GM21423 (cell line): Measurements from ENCODE around the gene E2F3.

Experiments
- ATAC-seq: cut with Tn5 transposase; IDR thresholded peaks from one replicate; pipeline ENCODE4 v1.9.1; 2021; ENCODE audit warnings: mild to moderate bottlenecking, moderate library complexity; ENCODE audit not compliant: unreplicated experiment

The E2F3 gene

DNA sequence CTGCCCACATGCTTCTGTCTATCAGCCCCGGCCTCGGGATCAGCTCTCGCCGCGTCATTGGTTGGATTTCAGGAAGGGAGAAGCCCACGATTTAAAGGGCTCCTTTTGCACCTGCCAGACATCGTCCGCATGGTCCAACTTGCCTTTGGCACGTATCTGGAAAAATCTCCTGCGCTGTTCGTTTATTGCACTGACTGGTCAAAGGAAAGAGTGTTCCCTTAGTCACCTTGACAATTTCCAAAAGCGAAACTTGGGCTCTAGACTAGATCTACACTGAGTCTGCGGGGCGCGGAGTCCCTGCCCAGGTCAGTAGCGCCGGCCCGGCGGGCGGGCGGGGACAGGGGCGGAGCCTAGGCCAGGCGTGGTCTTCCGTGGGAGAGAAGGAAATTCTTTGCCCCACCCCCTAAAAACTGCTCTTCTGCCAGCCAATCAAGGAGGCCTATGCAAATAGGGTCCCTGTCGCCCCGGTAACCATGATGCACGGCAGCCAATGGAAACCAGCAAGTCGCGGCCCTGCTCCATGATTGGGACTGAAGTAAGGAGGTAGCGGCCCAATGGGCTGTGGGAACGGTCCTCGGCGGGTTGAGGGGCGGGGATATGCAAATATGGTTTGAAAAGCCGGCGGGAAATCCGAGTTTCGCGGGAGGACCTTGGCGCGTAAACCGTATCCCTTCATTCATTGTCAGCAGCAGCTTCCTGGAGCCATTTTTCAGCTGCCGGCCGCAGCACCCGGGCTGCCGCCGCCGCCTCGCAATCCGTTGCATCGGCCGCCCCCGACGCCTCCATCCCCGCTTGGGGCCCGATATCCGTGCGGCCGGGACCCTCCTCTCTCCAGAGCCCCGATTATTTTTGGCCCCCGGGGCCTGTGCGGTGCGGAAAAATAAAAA is at the start of gene E2F3:
Gene E2F3 (plus strand): TSS at position 675 of the 887 bp plus-strand sequence. CDS start 354 bp downstream, outside the sequence.
- peak; percentile 83 for ATAC-seq

DNA sequence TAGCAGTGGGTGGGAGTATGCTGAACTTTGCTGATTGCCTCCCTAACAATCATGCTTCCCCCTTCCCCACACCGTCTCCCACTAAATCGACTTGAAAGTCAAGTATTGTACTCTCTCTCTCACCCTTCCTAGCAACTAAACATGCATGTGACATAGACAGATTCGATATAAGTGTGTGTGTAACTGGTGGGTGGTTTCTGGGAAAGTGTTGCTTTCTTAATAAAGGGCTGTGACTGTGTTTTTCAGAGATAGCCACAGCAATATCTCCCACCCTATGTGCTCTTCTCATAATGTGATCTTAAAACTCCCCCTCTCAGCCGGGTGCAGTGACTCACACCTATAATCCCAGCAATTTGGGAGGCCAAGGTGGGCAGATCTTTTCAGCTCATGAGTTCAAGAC is 49.3 kb upstream of the E2F3 start:
- ATAC-seq, result no peak

DNA sequence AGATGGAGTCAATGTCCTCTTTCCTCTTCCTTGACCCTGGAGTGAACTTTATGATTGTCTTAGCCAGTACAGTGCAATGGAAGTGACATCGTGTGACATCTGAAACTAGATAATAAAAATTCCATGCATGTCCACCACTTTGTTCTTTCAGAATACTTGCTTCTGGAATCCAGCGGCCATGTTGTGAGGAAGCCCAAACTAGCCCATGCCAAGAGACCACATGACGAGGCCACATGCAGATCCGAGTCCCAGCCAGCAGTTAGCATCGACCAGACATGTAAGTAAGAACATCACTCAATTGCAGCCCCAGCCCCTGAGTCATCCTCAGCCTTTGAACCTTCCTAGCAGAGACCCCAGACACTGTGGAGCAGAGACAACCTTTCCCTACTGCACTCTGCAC is 48.5 kb upstream of the E2F3 start:
- ATAC-seq, result no peak

DNA sequence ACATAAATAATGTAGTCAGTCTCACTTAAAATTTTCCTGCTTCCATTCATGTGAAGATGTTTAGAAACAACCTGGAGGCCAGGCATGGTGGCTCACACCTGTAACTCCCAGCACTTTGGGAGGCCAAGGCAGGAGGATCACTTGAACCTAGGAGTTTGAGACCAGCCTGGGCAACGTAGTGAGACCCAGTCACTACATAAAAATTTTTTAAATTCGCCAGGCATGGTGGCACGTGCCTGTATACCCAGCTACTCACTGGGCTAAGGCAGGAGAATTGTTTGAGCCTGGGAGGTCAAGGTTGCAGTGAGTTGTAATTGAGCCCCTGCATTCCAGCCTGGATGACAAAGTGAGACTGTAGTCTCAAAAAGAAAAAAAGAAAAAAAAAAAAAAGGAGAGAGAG is 47.3 kb upstream of the E2F3 start:
- no peak for ATAC-seq

DNA sequence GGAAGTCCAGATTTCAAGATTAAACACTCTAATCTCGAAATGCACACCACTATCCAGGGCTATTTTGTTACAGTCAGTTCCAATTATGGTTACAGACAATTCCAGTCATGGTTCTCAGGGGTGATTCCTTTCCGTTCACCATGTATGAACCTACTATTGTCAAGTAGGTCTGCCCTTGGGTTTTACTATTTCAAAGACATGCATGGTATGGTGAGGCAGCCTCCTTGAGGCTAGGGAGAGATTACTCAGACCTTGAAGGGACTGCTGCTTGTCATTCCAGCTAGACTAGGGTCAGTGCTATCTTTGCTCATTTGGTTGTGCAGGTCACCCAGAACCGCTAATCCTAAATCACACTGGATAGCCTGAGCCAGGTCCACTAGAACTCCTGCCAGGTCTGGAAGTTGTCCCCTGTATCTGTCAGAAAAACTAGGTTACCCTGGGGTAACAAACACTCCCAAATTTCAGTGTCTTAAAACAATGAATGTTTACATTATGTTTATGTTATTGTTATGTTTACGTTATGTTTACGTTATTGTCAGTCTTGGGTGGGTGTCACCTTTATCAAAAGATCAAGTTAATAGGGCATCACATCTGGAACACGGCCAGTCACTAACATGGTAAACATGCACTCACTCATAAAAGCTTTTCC is 41.1 kb upstream of the E2F3 start:
- no peak for ATAC-seq

DNA sequence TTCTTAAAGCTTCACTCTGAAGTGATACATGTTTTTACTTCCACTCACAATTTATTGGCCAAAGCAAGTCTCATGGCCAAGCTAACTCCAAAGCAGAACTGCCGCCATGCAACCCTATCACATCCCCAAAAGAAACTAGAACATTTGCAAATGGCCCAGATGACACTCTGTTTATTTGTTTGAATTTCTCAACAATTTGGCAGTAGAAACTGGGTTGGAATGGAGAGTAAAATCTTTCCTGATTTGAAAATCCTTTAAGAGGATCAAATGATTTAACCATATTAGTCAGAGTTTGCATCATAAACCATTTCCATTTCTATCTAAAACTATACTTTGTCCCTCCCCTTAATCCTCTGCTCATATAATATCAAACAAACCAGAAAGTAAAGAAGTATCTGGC is 39.1 kb upstream of the E2F3 start:
- ATAC-seq, result no peak

DNA sequence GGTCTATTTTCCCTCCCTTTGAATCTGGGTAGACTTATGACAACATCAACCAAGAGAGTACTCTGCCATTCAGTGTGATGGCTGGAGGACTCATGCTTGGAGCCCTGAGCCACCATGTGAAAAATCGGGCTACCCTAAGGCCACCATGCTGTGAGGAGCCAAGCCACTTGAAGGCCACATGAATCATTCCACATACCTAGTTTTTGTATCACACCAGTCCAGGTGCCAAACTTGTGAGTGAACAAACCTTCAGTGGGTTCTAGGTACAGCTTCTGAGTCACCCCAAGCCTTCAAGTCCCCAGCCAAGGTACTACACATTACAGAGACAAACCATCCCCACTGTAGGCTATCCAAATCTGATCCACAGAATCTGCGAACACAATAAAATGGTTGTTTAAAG is 37.4 kb upstream of the E2F3 start:
- no peak for ATAC-seq

DNA sequence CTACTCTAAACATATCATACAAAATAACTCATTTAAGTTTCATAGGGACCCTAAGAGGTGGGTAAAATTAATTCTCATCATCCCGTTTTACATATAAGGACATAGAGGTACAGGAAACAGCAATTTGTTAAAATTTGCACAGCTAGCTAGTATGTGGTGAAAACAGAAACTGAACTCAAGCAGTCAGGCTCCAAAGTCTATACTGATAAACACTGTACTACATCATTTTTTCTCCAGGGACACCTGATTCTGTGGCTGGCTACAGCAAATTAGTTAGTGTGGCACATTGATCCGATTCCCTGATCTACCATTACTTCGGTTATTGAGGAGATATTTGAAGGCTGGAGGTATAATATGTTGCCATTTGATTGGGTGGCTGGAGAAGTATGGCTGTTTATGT is 36.2 kb upstream of the E2F3 start:
- peak; percentile 89 for ATAC-seq

DNA sequence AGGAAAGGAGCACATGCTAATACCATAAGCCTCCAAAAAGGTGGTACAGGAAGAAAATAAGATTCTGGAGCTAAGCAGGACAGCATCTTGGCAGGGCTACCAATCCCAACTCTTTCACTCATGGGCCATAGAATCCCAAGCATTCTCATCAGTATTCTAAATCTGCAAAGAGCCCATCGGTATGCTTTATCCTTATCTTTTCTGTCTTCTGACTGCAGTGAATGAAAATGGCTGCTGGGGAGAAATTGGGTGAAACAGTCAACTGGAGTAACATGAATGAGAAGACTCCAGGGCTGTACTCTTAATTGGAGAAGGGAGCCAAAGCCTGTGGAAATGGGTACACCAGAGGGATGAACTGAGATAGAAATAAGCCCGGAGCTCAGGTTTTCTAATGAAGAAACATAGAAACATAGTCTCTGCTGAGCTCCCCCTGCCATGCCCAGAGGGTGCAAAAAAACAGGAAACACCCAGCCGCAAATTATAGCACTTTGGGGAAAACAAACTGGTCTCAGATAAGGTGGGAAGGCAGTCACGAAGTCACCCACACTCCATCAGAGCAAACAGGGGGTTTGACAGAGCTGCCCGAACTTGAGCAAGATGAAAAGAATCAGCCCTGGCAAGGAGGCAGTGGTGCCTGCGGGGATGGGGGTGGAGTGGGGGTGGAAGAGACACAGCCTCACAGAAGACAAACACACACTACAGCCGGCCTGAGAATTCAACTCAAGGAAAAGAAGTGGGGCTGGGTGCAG is 35.4 kb upstream of the E2F3 start:
- ATAC-seq, result no peak

DNA sequence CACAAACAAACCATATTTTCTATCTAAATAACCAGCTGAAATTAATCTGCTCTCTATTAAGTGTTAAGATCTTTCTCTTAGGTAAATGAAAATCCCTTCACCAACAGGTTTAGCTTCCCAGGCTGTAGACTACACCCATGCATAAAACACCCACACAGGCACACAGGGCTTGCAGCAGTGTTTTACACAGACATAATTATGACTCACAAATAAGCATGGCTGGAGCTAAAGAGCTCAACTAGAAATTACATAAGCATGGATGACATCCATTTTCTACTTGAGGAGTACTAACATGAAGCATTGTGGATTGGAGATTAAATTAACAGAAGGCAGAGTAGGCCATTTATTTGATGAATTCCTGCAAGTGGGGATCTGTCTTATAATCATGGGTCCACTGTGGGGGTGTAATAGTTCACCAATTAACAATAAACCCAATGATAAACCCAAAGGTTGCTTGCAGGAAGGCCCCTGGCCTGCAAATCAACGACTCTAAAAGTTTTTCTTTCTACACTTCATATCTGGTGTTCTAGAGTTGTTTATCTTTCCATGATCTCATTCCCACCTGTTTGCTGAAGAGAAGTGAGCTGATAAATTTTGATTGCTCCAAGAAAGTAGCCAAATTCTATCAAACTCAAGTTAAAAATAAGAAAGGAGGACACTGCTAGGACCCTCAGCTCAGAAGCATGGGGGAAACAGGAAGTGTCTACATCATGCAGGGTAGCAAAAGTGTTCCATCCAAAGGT is 33.8 kb upstream of the E2F3 start:
- no peak for ATAC-seq

DNA sequence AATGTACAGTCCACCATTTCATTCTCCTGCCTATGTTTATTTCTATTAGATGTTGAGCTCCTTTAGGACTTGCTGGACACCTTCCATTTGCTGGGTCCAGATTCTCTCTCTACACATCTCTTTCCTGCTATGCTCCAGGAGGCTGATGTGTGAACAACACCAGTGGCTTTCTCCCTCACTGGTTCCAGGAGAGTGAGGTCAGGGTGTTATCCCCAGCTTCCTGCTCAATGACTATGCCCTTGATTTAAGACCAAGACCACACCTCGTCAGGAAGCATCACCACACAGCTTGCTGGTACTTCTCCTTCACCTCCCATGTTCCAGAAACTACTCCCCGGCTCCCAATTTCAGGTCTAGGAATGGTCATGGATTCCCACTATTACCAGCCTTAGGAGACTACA is 31.3 kb upstream of the E2F3 start:
- ATAC-seq, result no peak

DNA sequence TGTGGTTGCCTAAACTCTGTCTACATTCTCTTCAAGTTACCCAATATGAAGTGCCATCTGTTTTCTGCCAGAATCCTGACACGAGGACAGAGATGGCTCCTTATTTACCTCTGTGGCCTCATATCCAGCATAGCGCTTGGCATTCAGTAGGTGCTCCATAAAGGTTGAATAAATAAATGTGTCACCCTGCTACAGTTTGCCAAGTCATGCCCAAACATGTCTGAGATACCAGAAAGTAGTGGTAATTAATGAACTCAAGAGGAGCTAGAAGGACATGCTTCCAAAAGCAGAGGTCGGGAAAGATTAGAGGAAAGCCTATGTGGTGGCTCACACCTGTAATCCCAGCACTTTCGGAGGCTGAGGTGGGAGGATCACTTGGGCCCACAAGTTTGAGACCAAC is 30.9 kb upstream of the E2F3 start:
- no peak for ATAC-seq

DNA sequence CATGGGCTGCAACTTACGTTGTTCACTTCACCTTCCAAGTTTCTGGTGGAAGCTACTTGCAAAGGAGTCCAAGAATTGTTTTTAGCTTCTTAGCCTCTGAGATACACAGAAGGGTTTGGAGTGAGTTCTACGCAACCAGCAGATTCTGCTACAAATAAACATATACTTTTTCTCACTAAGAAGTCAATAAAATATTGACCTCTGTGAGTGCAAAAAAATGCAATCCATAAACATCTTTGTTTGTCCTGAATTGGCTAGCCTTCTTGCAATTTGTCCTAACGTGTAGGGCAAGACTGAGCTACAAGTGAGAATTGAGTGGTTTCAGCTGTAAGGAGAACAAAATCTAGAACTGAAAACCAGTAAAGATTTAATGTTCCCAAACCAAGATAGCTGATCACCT is 26.2 kb upstream of the E2F3 start:
- no peak for ATAC-seq

DNA sequence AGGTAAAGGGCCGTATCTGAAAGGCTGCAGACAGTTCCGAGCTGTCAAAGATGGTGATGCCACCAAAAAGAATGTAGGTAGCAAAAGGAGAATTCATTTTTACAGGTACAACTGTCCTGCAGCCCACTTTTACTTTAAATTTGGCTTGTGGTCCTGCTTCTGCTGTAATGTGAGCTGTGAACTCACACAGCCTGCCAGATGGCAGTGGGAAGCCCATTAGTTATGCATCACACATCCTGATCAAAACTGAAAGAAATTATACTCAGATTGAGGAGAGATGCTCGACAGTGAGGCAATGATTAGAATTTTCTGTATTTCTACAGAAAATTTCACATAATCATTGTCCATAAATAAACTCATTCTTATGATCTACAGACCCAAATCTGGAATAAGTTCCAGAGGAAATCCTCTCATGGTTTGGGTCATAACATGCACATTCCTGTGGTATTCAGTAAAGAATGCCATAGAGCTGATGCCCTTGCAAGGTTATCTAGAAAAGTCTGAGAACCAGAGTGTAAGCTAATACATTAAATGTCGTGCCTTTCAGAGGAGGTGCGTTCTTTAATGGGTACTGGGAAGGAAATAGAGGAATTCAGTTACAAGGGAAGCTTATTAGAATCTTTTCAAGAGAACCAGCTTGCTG is 23.9 kb upstream of the E2F3 start:
- ATAC-seq, result no peak

DNA sequence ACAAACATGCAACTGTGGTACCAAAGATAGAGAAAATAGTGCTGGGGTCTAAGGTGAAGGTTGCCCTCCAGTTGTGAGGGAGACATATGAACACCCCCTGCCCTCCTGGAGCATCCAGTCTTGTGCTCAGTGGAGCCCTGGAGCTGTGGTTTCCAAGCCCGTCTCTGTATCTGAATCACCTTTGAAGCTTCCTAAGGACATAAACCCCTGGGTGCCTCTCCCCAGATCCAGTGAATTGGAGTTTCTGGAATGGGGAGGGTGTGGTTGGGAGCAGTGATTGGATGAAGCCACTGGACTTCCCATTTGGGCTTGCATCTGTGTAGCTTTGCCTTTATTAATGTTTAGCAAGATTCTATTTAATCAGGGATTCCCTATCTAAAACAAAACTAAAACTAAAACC is 22.4 kb upstream of the E2F3 start:
- no peak for ATAC-seq

DNA sequence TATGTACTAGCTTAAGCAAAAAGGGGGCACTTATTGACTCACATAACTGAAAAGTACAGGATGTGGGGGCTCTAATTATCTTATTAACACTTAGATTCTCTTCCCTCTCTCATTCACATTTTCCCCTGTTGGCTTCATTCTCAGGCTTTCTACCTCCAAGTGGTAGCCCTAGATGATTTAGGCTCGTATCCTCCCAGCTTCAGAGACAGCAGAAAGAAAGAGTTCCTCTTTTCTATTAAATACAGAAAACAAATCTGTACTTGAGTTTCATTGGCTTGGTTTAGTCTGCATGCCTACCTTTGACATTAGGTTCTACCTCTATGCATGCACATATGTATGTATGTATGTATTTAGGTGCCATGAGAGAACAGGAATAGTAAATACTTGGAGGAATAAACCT is 15.5 kb upstream of the E2F3 start:
- ATAC-seq, result no peak

DNA sequence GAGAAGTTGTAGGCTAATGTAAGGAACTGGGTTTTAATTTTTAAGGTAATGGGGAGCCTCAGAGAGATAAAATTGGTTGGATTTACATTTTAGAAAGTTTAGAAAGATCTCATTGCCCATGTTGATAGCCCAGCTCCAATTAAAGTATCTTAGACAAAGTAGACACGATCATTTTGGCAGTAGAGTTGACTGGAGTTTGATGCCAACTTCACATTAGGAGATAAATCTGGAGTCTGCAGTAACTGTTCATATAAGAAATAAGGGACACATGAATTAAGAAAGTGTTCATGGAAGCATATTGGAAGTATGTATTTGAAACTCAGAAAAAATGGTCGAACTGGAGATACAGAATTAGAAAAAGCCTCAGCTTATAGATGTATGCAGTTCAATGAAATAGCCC is 12.6 kb upstream of the E2F3 start:
- no peak for ATAC-seq

DNA sequence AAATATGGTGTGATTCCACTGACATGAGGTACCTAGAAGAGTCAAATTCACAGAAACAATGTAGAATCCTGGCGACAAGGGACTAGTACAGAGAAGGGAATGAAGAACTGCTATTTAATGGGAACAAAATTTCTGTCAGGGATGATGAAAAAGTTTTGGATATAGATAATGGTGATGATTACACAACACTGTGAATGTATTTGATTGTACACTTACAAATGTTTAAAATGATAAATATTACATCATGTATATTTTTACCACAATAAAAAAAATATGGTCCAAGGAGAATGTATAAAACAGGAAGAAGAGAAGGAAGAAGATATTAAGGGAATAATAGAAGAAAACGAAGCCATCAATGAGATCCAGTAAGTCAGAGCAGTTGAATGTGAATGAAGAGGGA is 8.4 kb upstream of the E2F3 start:
- ATAC-seq, result no peak

DNA sequence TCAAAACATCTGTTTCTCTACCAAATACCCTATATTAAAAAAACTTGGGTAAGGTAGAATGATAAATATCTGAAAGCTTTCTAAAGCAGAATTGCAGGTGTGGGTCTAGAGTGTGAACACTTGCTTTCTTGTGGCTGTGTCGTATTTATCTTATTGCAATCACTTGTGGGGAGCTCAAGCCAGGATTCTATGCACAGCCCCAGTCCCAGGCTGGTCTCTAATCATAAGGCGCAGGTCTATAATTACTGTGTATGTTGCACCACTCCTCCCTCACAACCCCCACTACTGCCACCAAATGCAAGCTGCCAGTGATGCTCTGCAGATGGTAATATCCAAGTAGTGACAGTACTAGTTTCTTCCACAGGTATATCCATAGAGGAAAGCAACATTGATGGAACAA is 2.2 kb upstream of the E2F3 start:
- no peak for ATAC-seq

DNA sequence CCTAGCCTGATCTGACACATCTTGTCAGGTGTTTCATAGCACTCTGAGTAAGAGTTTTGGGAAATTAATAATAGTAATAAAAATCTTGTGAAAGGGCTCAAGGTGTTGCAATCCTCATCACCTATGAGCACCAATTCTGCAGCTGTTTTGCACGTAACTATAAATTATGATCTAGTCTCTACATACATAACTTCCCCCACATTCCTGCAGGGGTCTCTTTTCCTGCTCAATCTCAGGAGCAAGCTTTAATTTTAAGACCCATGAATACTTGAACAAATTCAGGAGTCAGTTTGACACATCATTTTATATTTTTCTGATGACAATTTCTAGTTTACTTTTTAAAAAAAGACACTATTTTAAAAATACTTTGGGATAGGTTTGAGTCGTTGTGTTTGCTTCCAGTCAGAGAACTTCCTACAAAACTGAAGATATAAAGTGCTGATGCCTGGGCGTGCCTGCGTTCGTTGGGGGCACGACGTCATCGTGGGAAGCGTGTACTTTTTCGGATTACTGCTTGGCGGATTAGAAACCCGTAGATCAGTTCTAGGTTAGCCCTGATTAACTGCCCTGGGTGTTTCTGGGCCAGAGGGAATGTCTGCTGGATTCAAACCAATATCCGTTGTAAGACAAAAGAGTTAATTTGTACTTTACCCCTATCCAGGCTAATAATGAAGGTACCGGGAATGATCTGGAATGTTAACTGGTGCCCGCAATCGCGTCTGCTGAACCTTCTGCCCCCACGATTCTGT is 1.0 kb upstream of the E2F3 start:
- no peak for ATAC-seq
